ENCODE measurements around the gene MSMB. TPM values are rescaled to one million over a fixed set of nuclear protein-coding genes. Genes with fewer than 3 reads are reported as not detected.
"Not testable (repeated sequence)": the region's sequence is repeated elsewhere in the genome, so short reads cannot be mapped to it uniquely, and the experiment has no call there.

MSMB gene
- total RNA-seq, 2 experiments from 2014 or later, result not detected

- DNase-seq, result no peak
- Mint-ChIP-seq H3K27me3 (no peaks in the 10 kb centered on the region), H3K27ac (no peak overlapping the region), H3K4me3 (no peak overlapping the region), H3K4me1 (peaks cover 7% of the 10 kb centered on the region), H3K9me3 (peaks cover 8% of the 10 kb centered on the region), H3K36me3 (peaks cover 3% of the 10 kb centered on the region)
These were observed 7.7 kb upstream of the MSMB start for GRCh38 chr10:46053534-46054434.

GRCh38 chr10:46052791-46053375 lies 6.8 kb upstream of the MSMB start:
- Mint-ChIP-seq H3K36me3 (peaks cover 3% of the 10 kb centered on the region), H3K4me1 (peaks cover 7% of the 10 kb centered on the region), H3K4me3 (no peak overlapping the region), H3K27me3 (no peaks in the 10 kb centered on the region), H3K9me3 (peaks cover 8% of the 10 kb centered on the region), H3K27ac (no peak overlapping the region)
- DNase-seq, result no peak

- no peaks in the 10 kb centered on the region for H3K27me3 Mint-ChIP-seq
- no peak for DNase-seq
- no peak overlapping the region for H3K27ac Mint-ChIP-seq
- peaks cover under 1% of the 10 kb centered on the region for H3K36me3 Mint-ChIP-seq
- H3K4me1 Mint-ChIP-seq, result peaks cover 7% of the 10 kb centered on the region
- H3K9me3 Mint-ChIP-seq, result peaks cover 5% of the 10 kb centered on the region
- no peak overlapping the region for H3K4me3 Mint-ChIP-seq
These were observed 6.2 kb upstream of the MSMB start for GRCh38 chr10:46052057-46052790.

GRCh38 chr10:46050941-46051623 lies 5.0 kb upstream of the MSMB start:
- Mint-ChIP-seq H3K27me3 (no peaks in the 10 kb centered on the region), H3K4me3 (no peak overlapping the region), H3K4me1 (peaks cover 7% of the 10 kb centered on the region), H3K36me3 (no peaks in the 10 kb centered on the region), H3K27ac (no peak overlapping the region), H3K9me3 (no peaks in the 10 kb centered on the region)
- no peak for DNase-seq

GRCh38 chr10:46049497-46049831 lies 3.4 kb upstream of the MSMB start:
- H3K36me3 Mint-ChIP-seq, H3K27ac Mint-ChIP-seq, H3K9me3 Mint-ChIP-seq, H3K27me3 Mint-ChIP-seq, H3K4me3 Mint-ChIP-seq, H3K4me1 Mint-ChIP-seq, DNase-seq: not testable (repeated sequence)

GRCh38 chr10:46048152-46048551 lies 2.1 kb upstream of the MSMB start:
- Mint-ChIP-seq H3K27ac (no peak overlapping the region), H3K4me3 (no peak overlapping the region), H3K36me3 (no peaks in the 10 kb centered on the region), H3K4me1 (peaks cover 7% of the 10 kb centered on the region), H3K9me3 (no peaks in the 10 kb centered on the region), H3K27me3 (no peaks in the 10 kb centered on the region)
- no peak for DNase-seq

- H3K27ac Mint-ChIP-seq, result no peak overlapping the region
- no peak for DNase-seq
- no peaks in the 10 kb centered on the region for H3K9me3 Mint-ChIP-seq
- H3K4me3 Mint-ChIP-seq, result no peak overlapping the region
- no peaks in the 10 kb centered on the region for H3K4me1 Mint-ChIP-seq
- no peaks in the 10 kb centered on the region for H3K36me3 Mint-ChIP-seq
- H3K27me3 Mint-ChIP-seq, result no peaks in the 10 kb centered on the region
These were observed 3.5 kb downstream of the MSMB start for GRCh38 chr10:46042527-46042926.

GRCh38 chr10:46040004-46040403 lies 6.1 kb downstream of the MSMB start:
- Mint-ChIP-seq H3K36me3 (no peaks in the 10 kb centered on the region), H3K27me3 (no peaks in the 10 kb centered on the region), H3K27ac (no peak overlapping the region), H3K4me1 (no peaks in the 10 kb centered on the region), H3K4me3 (no peak overlapping the region), H3K9me3 (no peaks in the 10 kb centered on the region)
- DNase-seq, result no peak

- H3K27ac Mint-ChIP-seq, result no peak overlapping the region
- H3K36me3 Mint-ChIP-seq, result no peaks in the 10 kb centered on the region
- no peak for DNase-seq
These were observed 8.8 kb downstream of the MSMB start for GRCh38 chr10:46037107-46037825.

GRCh38 chr10:46035923-46036849 lies 9.9 kb downstream of the MSMB start:
- no peak for DNase-seq
- Mint-ChIP-seq H3K27ac (no peak overlapping the region), H3K36me3 (no peaks in the 10 kb centered on the region), H3K4me1 (peaks cover 2% of the 10 kb centered on the region), H3K27me3 (no peaks in the 10 kb centered on the region), H3K9me3 (no peaks in the 10 kb centered on the region), H3K4me3 (no peak overlapping the region)

More at GRCh38 chr10:46037107-46037825, 8.8 kb downstream of the MSMB start:
- Mint-ChIP-seq H3K4me1 (peaks cover 2% of the 10 kb centered on the region), H3K4me3 (no peak overlapping the region), H3K9me3 (no peaks in the 10 kb centered on the region), H3K27me3 (no peaks in the 10 kb centered on the region)

- no peak overlapping the region for H3K27ac Mint-ChIP-seq
- peaks cover 12% of the 10 kb centered on the region for H3K4me1 Mint-ChIP-seq
- H3K36me3 Mint-ChIP-seq, result peaks cover 1% of the 10 kb centered on the region
- DNase-seq, result no peak
- H3K27me3 Mint-ChIP-seq, result no peaks in the 10 kb centered on the region
- H3K9me3 Mint-ChIP-seq, result no peaks in the 10 kb centered on the region
- H3K4me3 Mint-ChIP-seq, result no peak overlapping the region
These were observed 12.5 kb downstream of the MSMB start for GRCh38 chr10:46033602-46034011.

GRCh38 chr10:46031648-46032532 lies 14.2 kb downstream of the MSMB start:
- no peak overlapping the region for H3K4me3 Mint-ChIP-seq
- peaks cover 8% of the 10 kb centered on the region for H3K36me3 Mint-ChIP-seq
- H3K9me3 Mint-ChIP-seq, result no peaks in the 10 kb centered on the region
- H3K27me3 Mint-ChIP-seq, result no peaks in the 10 kb centered on the region
- peaks cover 27% of the 10 kb centered on the region for H3K4me1 Mint-ChIP-seq
- no peak overlapping the region for H3K27ac Mint-ChIP-seq
- no peak for DNase-seq
